H1 (cell line): Measurements from ENCODE around the gene PSKH1. TPM values are rescaled to one million over a fixed set of nuclear protein-coding genes. Genes with fewer than 3 reads are reported as not detected.

Source experiments
- CTCF ChIA-PET: fragments of 300-600 bp; sonication (Branson Sonifier 250); formaldehyde crosslinking; loops from one replicate; lab custom pipeline; 2021; ENCODE audit not compliant: partially characterized antibody; lab: Charles Lee
- POLR2A ChIA-PET: fragments of 300-600 bp; sonication (Branson Sonifier 250); formaldehyde crosslinking; loops from one replicate; lab custom pipeline; 2021; ENCODE audit warnings: inconsistent platforms; ENCODE audit not compliant: partially characterized antibody; lab: Charles Lee
- DNase-seq, 2 experiments: peaks; one replicate each; pipeline versions ENCODE4 v3.0.0 to v3.0.0-alpha.2; 2010 to 2022; ENCODE audit warnings: low spot score in 2 of 2, low read depth in 1 of 2, mixed read lengths in 1 of 2
- FAIRE-seq: peaks from 2 replicates; lab custom pipeline; 2011; peaks lifted over from hg19 to GRCh38; lab: Jason Lieb, UNC
- H2AFZ ChIP-seq: 2 replicates; pipeline ENCODE4 v1.8.1; 2012; ENCODE audit warnings: low read length, inconsistent platforms
- H2AK5ac ChIP-seq: 2 replicates; pipeline ENCODE4 v1.6.1; 2013; ENCODE audit warnings: low read depth, low read length
- H2BK120ac ChIP-seq: replicated peaks from 2 replicates; pipeline ENCODE3; 2013; ENCODE audit warnings: low read depth, low read length, inconsistent platforms
- H2BK12ac ChIP-seq: 2 replicates; pipeline ENCODE4 v1.6.1; 2013; ENCODE audit warnings: low read depth, low read length
- H2BK15ac ChIP-seq: 2 replicates; pipeline ENCODE4 v1.6.1; 2013; ENCODE audit warnings: low read length
- H2BK20ac ChIP-seq: 2 replicates; pipeline ENCODE4 v1.6.1; 2013; ENCODE audit warnings: low read length
- H2BK5ac ChIP-seq: 2 replicates; pipeline ENCODE4 v1.6.1; 2013; ENCODE audit warnings: low read depth, low read length
- H3K14ac ChIP-seq: 2 replicates; pipeline ENCODE4 v1.6.1; 2013; ENCODE audit warnings: inconsistent platforms; ENCODE audit not compliant: insufficient read length
- H3K18ac ChIP-seq: 2 replicates; pipeline ENCODE4 v1.6.1; 2013; ENCODE audit warnings: low read length; ENCODE audit errors: extremely low read depth
- H3K23ac ChIP-seq: 2 replicates; pipeline ENCODE4 v1.6.1; 2013; ENCODE audit warnings: inconsistent platforms; ENCODE audit not compliant: insufficient read length
- H3K23me2 ChIP-seq: 2 replicates; pipeline ENCODE4 v1.6.1; 2013; ENCODE audit warnings: low read depth, low read length
- H3K27ac ChIP-seq: 2 replicates; pipeline ENCODE4 v1.6.1; 2011; ENCODE audit warnings: low read depth, low read length, inconsistent platforms
- H3K27me3 ChIP-seq, 4 experiments: replicated peaks in 1 of 4; 1 replicate in 1 of 4; 2 replicates in 3 of 4; pipeline versions ENCODE4 v1.6.1 to v1.8.1; 2011 to 2013; ENCODE audit warnings: low read length in 3 of 4, mild to moderate bottlenecking in 3 of 4, inconsistent platforms in 2 of 4, mixed read lengths in 2 of 4, moderate library complexity in 1 of 4; ENCODE audit not compliant: control insufficient read depth in 3 of 4, insufficient read depth in 3 of 4; ENCODE audit errors: extremely low read depth in 1 of 4
- H3K36me3 ChIP-seq, 4 experiments: 2 replicates each; pipeline versions ENCODE4 v1.6.1 to v1.8.1; 2011 to 2013; ENCODE audit warnings: mild to moderate bottlenecking in 4 of 4, low read length in 3 of 4, moderate library complexity in 2 of 4, control low read depth in 1 of 4, inconsistent platforms in 1 of 4; ENCODE audit not compliant: insufficient read depth in 4 of 4, control insufficient read depth in 2 of 4
- H3K4ac ChIP-seq: replicated peaks from 2 replicates; pipeline ENCODE3; 2013; ENCODE audit warnings: low read length, low read depth, mixed read lengths, inconsistent platforms; ENCODE audit not compliant: insufficient read length
- H3K4me1 ChIP-seq, 4 experiments: replicated peaks in 1 of 4; 1 replicate in 1 of 4; 2 replicates in 3 of 4; pipeline versions ENCODE4 v1.6.1 to v1.8.1; 2011 to 2013; ENCODE audit warnings: low read length in 3 of 4, inconsistent platforms in 2 of 4, mixed read lengths in 1 of 4; ENCODE audit not compliant: insufficient read depth in 4 of 4, control insufficient read depth in 3 of 4
- H3K4me2 ChIP-seq, 2 experiments: 2 replicates each; pipeline versions ENCODE4 v1.6.1 to v1.8.1; 2011 to 2013; ENCODE audit warnings: low read depth in 2 of 2, low read length in 2 of 2, control low read depth in 1 of 2, inconsistent platforms in 1 of 2, mild to moderate bottlenecking in 1 of 2; ENCODE audit not compliant: insufficient read depth in 1 of 2
- H3K4me3 ChIP-seq, 4 experiments: fragments of 200-600, 300-600 bp in 1 of 4; sonication (generic), shearing (Covaris generic), sonication (Bioruptor Twin) in 1 of 4; 2 replicates each; pipeline versions ENCODE4 v1.5.1 to v1.8.1; 2011 to 2016; ENCODE audit warnings: low read length in 4 of 4, low read depth in 3 of 4, control low read depth in 2 of 4, inconsistent platforms in 2 of 4, mild to moderate bottlenecking in 2 of 4, mixed read lengths in 1 of 4, moderate library complexity in 1 of 4; ENCODE audit not compliant: insufficient read depth in 2 of 4; ENCODE audit errors: extremely low read depth in 1 of 4
- H3K56ac ChIP-seq: replicated peaks from 2 replicates; pipeline ENCODE3; 2013; ENCODE audit warnings: low read depth, mild to moderate bottlenecking, mixed read lengths, low read length, inconsistent platforms; ENCODE audit not compliant: insufficient read length
- H3K79me1 ChIP-seq: 2 replicates; pipeline ENCODE4 v1.6.1; 2013; ENCODE audit warnings: low read depth, low read length, control low read depth
- H3K79me2 ChIP-seq, 2 experiments: 2 replicates each; pipeline versions ENCODE4 v1.6.1 to v1.8.1; 2012 to 2013; ENCODE audit warnings: low read length in 2 of 2, mild to moderate bottlenecking in 2 of 2, inconsistent platforms in 1 of 2; ENCODE audit not compliant: insufficient read depth in 2 of 2, control insufficient read depth in 1 of 2
- H3K9ac ChIP-seq, 4 experiments: replicated peaks in 1 of 4; 1 replicate in 1 of 4; 2 replicates in 3 of 4; pipeline versions ENCODE4 v1.6.1 to v1.8.1; 2011 to 2013; ENCODE audit warnings: low read depth in 3 of 4, low read length in 3 of 4, control low read depth in 2 of 4, mild to moderate bottlenecking in 2 of 4, moderate library complexity in 2 of 4, inconsistent platforms in 1 of 4; ENCODE audit errors: extremely low read depth in 1 of 4
- H3K9me3 ChIP-seq, 2 experiments: 2 replicates each; pipeline versions ENCODE4 v1.6.1 to v1.8.1; 2012 to 2013; ENCODE audit warnings: mild to moderate bottlenecking in 2 of 2, moderate library complexity in 2 of 2, control low read depth in 1 of 2, inconsistent platforms in 1 of 2, low read depth in 1 of 2, low read length in 1 of 2, mixed read lengths in 1 of 2; ENCODE audit not compliant: insufficient read depth in 2 of 2
- H4K20me1 ChIP-seq, 2 experiments: replicated peaks in 1 of 2; 2 replicates each; pipeline versions ENCODE3 to v1.8.1; 2011 to 2013; ENCODE audit warnings: inconsistent platforms in 2 of 2, low read length in 2 of 2, mild to moderate bottlenecking in 1 of 2; ENCODE audit not compliant: insufficient read depth in 2 of 2, control insufficient read depth in 1 of 2
- H4K5ac ChIP-seq: 2 replicates; pipeline ENCODE4 v1.6.1; 2013; ENCODE audit warnings: low read length, low read depth, mixed read lengths, inconsistent platforms; ENCODE audit not compliant: insufficient read length
- H4K8ac ChIP-seq: 2 replicates; pipeline ENCODE4 v1.8.0; 2013; ENCODE audit warnings: mild to moderate bottlenecking, moderate library complexity, low read length, inconsistent platforms; ENCODE audit not compliant: insufficient read depth; ENCODE audit errors: extremely low read depth
- H4K91ac ChIP-seq: replicated peaks from 2 replicates; pipeline ENCODE3; 2013; ENCODE audit warnings: low read length, mixed read lengths, inconsistent platforms; ENCODE audit not compliant: insufficient read length
- JUND ChIP-seq: IDR thresholded peaks from 2 replicates; pipeline ENCODE4 v1.6.1; 2011; ENCODE audit warnings: mild to moderate bottlenecking, improper control_type of control experiment, low read length
- WGBS, 2 experiments: shearing (Covaris generic) in 1 of 2; methylation state at CpG; one replicate each; pipeline versions ENCODE4 v1.1.6 to v1.1.7; 2013 to 2015; ENCODE audit warnings: low lambda C conversion rate in 2 of 2, mixed read lengths in 2 of 2, inconsistent platforms in 1 of 2, low coverage in 1 of 2, missing lambda C conversion rate in 1 of 2; ENCODE audit not compliant: insufficient replicate concordance in 2 of 2, insufficient coverage in 1 of 2, insufficient read length in 1 of 2; ENCODE audit errors: extremely low coverage in 1 of 2, missing lambda C conversion rate in 1 of 2; 5-methylcytosine and 5-hydroxymethylcytosine counted together
- polyA plus RNA-seq, 7 experiments: library from polyadenylated mRNA; depleted of rRNA in 3 of 7; stranded (reverse) in 5 of 7; unstranded in 2 of 7; fragments of >200 nt in 5 of 7; fragments of 200-250 nt in 2 of 7; gene quantifications; 1 replicate in 5 of 7; 2 replicates in 1 of 7; 4 replicates in 1 of 7; pipeline versions ENCODE4 v1.2.1 to v1.2.3, GENCODE V29; 2011 to 2013; ENCODE audit warnings: missing spikeins in 2 of 7, mixed read lengths in 2 of 7
- total RNA-seq: library from RNA; stranded (reverse); fragmentation: NEBNext Ultra II Directional; extraction: Animal tissue kit (Norgen Biotek cat#: 25700); gene quantifications from 2 replicates; pipeline ENCODE4 v1.2.1, GENCODE V29; 2021

PSKH1 gene
- total and polyA plus RNA-seq, 2 of the 8 experiments (the other 6 are each of a cell fraction or from before 2014, with no cell fraction given), result 24.8 to 51.0 TPM

- no peak overlapping the region for H2BK5ac ChIP-seq
- H2BK12ac ChIP-seq, result no peak overlapping the region
- H2AK5ac ChIP-seq, result no peak overlapping the region
- no peak overlapping the region for H3K56ac ChIP-seq
- H3K18ac ChIP-seq, result no peak overlapping the region
- H3K4ac ChIP-seq, result no peak overlapping the region
- H3K14ac ChIP-seq, result no peak overlapping the region
- H3K27me3 ChIP-seq, result no peaks in the 10 kb centered on the region
- no peak for DNase-seq
- H3K23me2 ChIP-seq, result no peaks in the 10 kb centered on the region
- no peak overlapping the region for H2BK120ac ChIP-seq
- H3K36me3 ChIP-seq, result no peaks in the 10 kb centered on the region; a peak in 1 of 8 replicates
- no peak overlapping the region for H3K4me3 ChIP-seq
- peaks cover 13 to 20% of the 10 kb centered on the region in 2 experiments for H4K20me1 ChIP-seq
- H2BK15ac ChIP-seq, result no peak overlapping the region
- no peak overlapping the region; the same call in 1 of the 2 replicates for H4K8ac ChIP-seq
- ChIA-PET POLR2A (interaction anchor here (0.8 to 2.0 kb wide), 6 partner anchors 9 to 44 kb away, joined by 3 to 9 read pairs (median 4); partner anchors contain the start of genes CTRL and NRN1L), CTCF (interaction anchor here (0.6 to 27.1 kb wide), 10 partner anchors 11 to 438 kb away, joined by 3 to 623 read pairs (median 4); partner anchors contain the start of genes CTRL, EDC4, NRN1L and PSKH1)
- H3K23ac ChIP-seq, result no peak overlapping the region
- no peak for FAIRE-seq
- 86% methylated on average over 8 of the region's 8 CpGs; no CpG with 5 or more reads in 1 of the 2 experiments for WGBS, 2 experiments
- H4K91ac ChIP-seq, result no peak overlapping the region
- H4K5ac ChIP-seq, result no peak overlapping the region
- H3K79me2 ChIP-seq, result no peaks in the 10 kb centered on the region; a peak in 1 of 4 replicates
- H3K4me2 ChIP-seq, result no peak overlapping the region
- H2BK20ac ChIP-seq, result no peak overlapping the region
- no peak overlapping the region for H3K27ac ChIP-seq
- H3K4me1 ChIP-seq, result peaks cover 0 to 8% (median 4%) of the 10 kb centered on the region in 4 experiments; a peak in 5 of 7 replicates
- H3K9me3 ChIP-seq, result no peaks in the 10 kb centered on the region
- H2AFZ ChIP-seq, result no peak overlapping the region
- TF ChIP-seq JUND, result no peak
- TF ChIP-seq, all 59 proteins: peak for 0
- H3K79me1 ChIP-seq, result no peaks in the 10 kb centered on the region
- H3K9ac ChIP-seq, result no peak overlapping the region
Measured at GRCh38 chr16:67922740-67923139, 29.7 kb downstream of the PSKH1 start.
